ENCODE data around the gene MPP3.

- peak; percentile 35 for TF ChIP-seq RAD21 (IDR thresholded peaks at IDR 0.05; ENCODE audit: low read length)
- TF ChIP-seq CTCF (conservative IDR thresholded peaks at IDR 0.05; ENCODE audit: low read depth, low read length): peak; percentile 26; the same call in 1 of the 2 replicates
- TF ChIP-seq POLR2A (IDR thresholded peaks at IDR 0.05; ENCODE audit: low read depth, low read length): no peak
- no peak for TF ChIP-seq CEBPB (IDR thresholded peaks at IDR 0.05; ENCODE audit: low read depth, low read length)
- TF ChIP-seq SMC3 (IDR thresholded peaks at IDR 0.05; ENCODE audit: low read depth, low read length): peak; percentile 10; the same call in 1 of the 2 replicates
- TF ChIP-seq MXI1 (IDR thresholded peaks at IDR 0.05; ENCODE audit: borderline replicate concordance, low read depth, low read length): no peak
- TF ChIP-seq BHLHE40 (IDR thresholded peaks at IDR 0.05; ENCODE audit: low read depth, low read length): no peak
- no peak for TF ChIP-seq NFE2L2 (IDR thresholded peaks at IDR 0.05; ENCODE audit: low read depth, low read length)
- TF ChIP-seq MAFK (IDR thresholded peaks at IDR 0.05; ENCODE audit: low read depth, low read length): no peak
- no peak for TF ChIP-seq FOS (IDR thresholded peaks at IDR 0.05; ENCODE audit: low read depth, low read length)
- no peak for TF ChIP-seq RCOR1 (IDR thresholded peaks at IDR 0.05; ENCODE audit: insufficient replicate concordance, low read length)
- no peak for TF ChIP-seq RFX5 (IDR thresholded peaks at IDR 0.05; ENCODE audit: low read depth, low read length)
- TF ChIP-seq USF2 (IDR thresholded peaks at IDR 0.05; ENCODE audit: low read depth, low read length): no peak
Measured at GRCh38 chr17:43790311-43790940, 42.5 kb downstream of the MPP3 start.
